H1 (cell line): Measurements from ENCODE around the gene LMOD2. TPM values are rescaled to one million over a fixed set of nuclear protein-coding genes. Genes with fewer than 3 reads are reported as not detected.

Experiments used
- CTCF ChIA-PET: fragments of 300-600 bp; sonication (Branson Sonifier 250); formaldehyde crosslinking; loops from one replicate; lab custom pipeline; 2021; ENCODE audit not compliant: partially characterized antibody; lab: Charles Lee
- POLR2A ChIA-PET: fragments of 300-600 bp; sonication (Branson Sonifier 250); formaldehyde crosslinking; loops from one replicate; lab custom pipeline; 2021; ENCODE audit warnings: inconsistent platforms; ENCODE audit not compliant: partially characterized antibody; lab: Charles Lee
- DNase-seq, 2 experiments: peaks; one replicate each; pipeline versions ENCODE4 v3.0.0 to v3.0.0-alpha.2; 2010 to 2022; ENCODE audit warnings: low spot score in 2 of 2, low read depth in 1 of 2, mixed read lengths in 1 of 2
- FAIRE-seq: peaks from 2 replicates; lab custom pipeline; 2011; peaks lifted over from hg19 to GRCh38; lab: Jason Lieb, UNC
- H2AFZ ChIP-seq: 2 replicates; pipeline ENCODE4 v1.8.1; 2012; ENCODE audit warnings: low read length, inconsistent platforms
- H2AK5ac ChIP-seq: 2 replicates; pipeline ENCODE4 v1.6.1; 2013; ENCODE audit warnings: low read depth, low read length
- H2BK120ac ChIP-seq: replicated peaks from 2 replicates; pipeline ENCODE3; 2013; ENCODE audit warnings: low read depth, low read length, inconsistent platforms
- H2BK12ac ChIP-seq: 2 replicates; pipeline ENCODE4 v1.6.1; 2013; ENCODE audit warnings: low read depth, low read length
- H2BK15ac ChIP-seq: 2 replicates; pipeline ENCODE4 v1.6.1; 2013; ENCODE audit warnings: low read length
- H2BK20ac ChIP-seq: 2 replicates; pipeline ENCODE4 v1.6.1; 2013; ENCODE audit warnings: low read length
- H2BK5ac ChIP-seq: 2 replicates; pipeline ENCODE4 v1.6.1; 2013; ENCODE audit warnings: low read depth, low read length
- H3K14ac ChIP-seq: 2 replicates; pipeline ENCODE4 v1.6.1; 2013; ENCODE audit warnings: inconsistent platforms; ENCODE audit not compliant: insufficient read length
- H3K18ac ChIP-seq: 2 replicates; pipeline ENCODE4 v1.6.1; 2013; ENCODE audit warnings: low read length; ENCODE audit errors: extremely low read depth
- H3K23ac ChIP-seq: 2 replicates; pipeline ENCODE4 v1.6.1; 2013; ENCODE audit warnings: inconsistent platforms; ENCODE audit not compliant: insufficient read length
- H3K23me2 ChIP-seq: 2 replicates; pipeline ENCODE4 v1.6.1; 2013; ENCODE audit warnings: low read depth, low read length
- H3K27ac ChIP-seq: 2 replicates; pipeline ENCODE4 v1.6.1; 2011; ENCODE audit warnings: low read depth, low read length, inconsistent platforms
- H3K27me3 ChIP-seq, 4 experiments: replicated peaks in 1 of 4; 1 replicate in 1 of 4; 2 replicates in 3 of 4; pipeline versions ENCODE4 v1.6.1 to v1.8.1; 2011 to 2013; ENCODE audit warnings: low read length in 3 of 4, mild to moderate bottlenecking in 3 of 4, inconsistent platforms in 2 of 4, mixed read lengths in 2 of 4, moderate library complexity in 1 of 4; ENCODE audit not compliant: control insufficient read depth in 3 of 4, insufficient read depth in 3 of 4; ENCODE audit errors: extremely low read depth in 1 of 4
- H3K36me3 ChIP-seq, 4 experiments: 2 replicates each; pipeline versions ENCODE4 v1.6.1 to v1.8.1; 2011 to 2013; ENCODE audit warnings: mild to moderate bottlenecking in 4 of 4, low read length in 3 of 4, moderate library complexity in 2 of 4, control low read depth in 1 of 4, inconsistent platforms in 1 of 4; ENCODE audit not compliant: insufficient read depth in 4 of 4, control insufficient read depth in 2 of 4
- H3K4ac ChIP-seq: replicated peaks from 2 replicates; pipeline ENCODE3; 2013; ENCODE audit warnings: low read length, low read depth, mixed read lengths, inconsistent platforms; ENCODE audit not compliant: insufficient read length
- H3K4me1 ChIP-seq, 4 experiments: replicated peaks in 1 of 4; 1 replicate in 1 of 4; 2 replicates in 3 of 4; pipeline versions ENCODE4 v1.6.1 to v1.8.1; 2011 to 2013; ENCODE audit warnings: low read length in 3 of 4, inconsistent platforms in 2 of 4, mixed read lengths in 1 of 4; ENCODE audit not compliant: insufficient read depth in 4 of 4, control insufficient read depth in 3 of 4
- H3K4me2 ChIP-seq, 2 experiments: 2 replicates each; pipeline versions ENCODE4 v1.6.1 to v1.8.1; 2011 to 2013; ENCODE audit warnings: low read depth in 2 of 2, low read length in 2 of 2, control low read depth in 1 of 2, inconsistent platforms in 1 of 2, mild to moderate bottlenecking in 1 of 2; ENCODE audit not compliant: insufficient read depth in 1 of 2
- H3K4me3 ChIP-seq, 4 experiments: fragments of 200-600, 300-600 bp in 1 of 4; sonication (generic), shearing (Covaris generic), sonication (Bioruptor Twin) in 1 of 4; 2 replicates each; pipeline versions ENCODE4 v1.5.1 to v1.8.1; 2011 to 2016; ENCODE audit warnings: low read length in 4 of 4, low read depth in 3 of 4, control low read depth in 2 of 4, inconsistent platforms in 2 of 4, mild to moderate bottlenecking in 2 of 4, mixed read lengths in 1 of 4, moderate library complexity in 1 of 4; ENCODE audit not compliant: insufficient read depth in 2 of 4; ENCODE audit errors: extremely low read depth in 1 of 4
- H3K56ac ChIP-seq: replicated peaks from 2 replicates; pipeline ENCODE3; 2013; ENCODE audit warnings: low read depth, mild to moderate bottlenecking, mixed read lengths, low read length, inconsistent platforms; ENCODE audit not compliant: insufficient read length
- H3K79me1 ChIP-seq: 2 replicates; pipeline ENCODE4 v1.6.1; 2013; ENCODE audit warnings: low read depth, low read length, control low read depth
- H3K79me2 ChIP-seq, 2 experiments: 2 replicates each; pipeline versions ENCODE4 v1.6.1 to v1.8.1; 2012 to 2013; ENCODE audit warnings: low read length in 2 of 2, mild to moderate bottlenecking in 2 of 2, inconsistent platforms in 1 of 2; ENCODE audit not compliant: insufficient read depth in 2 of 2, control insufficient read depth in 1 of 2
- H3K9ac ChIP-seq, 4 experiments: replicated peaks in 1 of 4; 1 replicate in 1 of 4; 2 replicates in 3 of 4; pipeline versions ENCODE4 v1.6.1 to v1.8.1; 2011 to 2013; ENCODE audit warnings: low read depth in 3 of 4, low read length in 3 of 4, control low read depth in 2 of 4, mild to moderate bottlenecking in 2 of 4, moderate library complexity in 2 of 4, inconsistent platforms in 1 of 4; ENCODE audit errors: extremely low read depth in 1 of 4
- H3K9me3 ChIP-seq, 2 experiments: 2 replicates each; pipeline versions ENCODE4 v1.6.1 to v1.8.1; 2012 to 2013; ENCODE audit warnings: mild to moderate bottlenecking in 2 of 2, moderate library complexity in 2 of 2, control low read depth in 1 of 2, inconsistent platforms in 1 of 2, low read depth in 1 of 2, low read length in 1 of 2, mixed read lengths in 1 of 2; ENCODE audit not compliant: insufficient read depth in 2 of 2
- H4K20me1 ChIP-seq, 2 experiments: replicated peaks in 1 of 2; 2 replicates each; pipeline versions ENCODE3 to v1.8.1; 2011 to 2013; ENCODE audit warnings: inconsistent platforms in 2 of 2, low read length in 2 of 2, mild to moderate bottlenecking in 1 of 2; ENCODE audit not compliant: insufficient read depth in 2 of 2, control insufficient read depth in 1 of 2
- H4K5ac ChIP-seq: 2 replicates; pipeline ENCODE4 v1.6.1; 2013; ENCODE audit warnings: low read length, low read depth, mixed read lengths, inconsistent platforms; ENCODE audit not compliant: insufficient read length
- H4K8ac ChIP-seq: 2 replicates; pipeline ENCODE4 v1.8.0; 2013; ENCODE audit warnings: mild to moderate bottlenecking, moderate library complexity, low read length, inconsistent platforms; ENCODE audit not compliant: insufficient read depth; ENCODE audit errors: extremely low read depth
- H4K91ac ChIP-seq: replicated peaks from 2 replicates; pipeline ENCODE3; 2013; ENCODE audit warnings: low read length, mixed read lengths, inconsistent platforms; ENCODE audit not compliant: insufficient read length
- PHF8 ChIP-seq: fragments of 200-600 bp; sonication (generic); conservative IDR thresholded peaks from 2 replicates; pipeline ENCODE4 v1.7.1; 2012; ENCODE audit warnings: low read depth, mild to moderate bottlenecking, inconsistent platforms, low read length, moderate library complexity
- TCF12 ChIP-seq: IDR thresholded peaks from 2 replicates; pipeline ENCODE4 v1.6.1; 2011; ENCODE audit warnings: low read depth, mild to moderate bottlenecking, low read length
- WGBS, 2 experiments: shearing (Covaris generic) in 1 of 2; methylation state at CpG; one replicate each; pipeline versions ENCODE4 v1.1.6 to v1.1.7; 2013 to 2015; ENCODE audit warnings: low lambda C conversion rate in 2 of 2, mixed read lengths in 2 of 2, inconsistent platforms in 1 of 2, low coverage in 1 of 2, missing lambda C conversion rate in 1 of 2; ENCODE audit not compliant: insufficient replicate concordance in 2 of 2, insufficient coverage in 1 of 2, insufficient read length in 1 of 2; ENCODE audit errors: extremely low coverage in 1 of 2, missing lambda C conversion rate in 1 of 2; 5-methylcytosine and 5-hydroxymethylcytosine counted together
- polyA plus RNA-seq, 7 experiments: library from polyadenylated mRNA; depleted of rRNA in 3 of 7; stranded (reverse) in 5 of 7; unstranded in 2 of 7; fragments of >200 nt in 5 of 7; fragments of 200-250 nt in 2 of 7; gene quantifications; 1 replicate in 5 of 7; 2 replicates in 1 of 7; 4 replicates in 1 of 7; pipeline versions ENCODE4 v1.2.1 to v1.2.3, GENCODE V29; 2011 to 2013; ENCODE audit warnings: missing spikeins in 2 of 7, mixed read lengths in 2 of 7
- total RNA-seq: library from RNA; stranded (reverse); fragmentation: NEBNext Ultra II Directional; extraction: Animal tissue kit (Norgen Biotek cat#: 25700); gene quantifications from 2 replicates; pipeline ENCODE4 v1.2.1, GENCODE V29; 2021

Gene LMOD2
- total and polyA plus RNA-seq, 2 of the 8 experiments (the other 6 are each of a cell fraction or from before 2014, with no cell fraction given), result 0.03 to 0.22 TPM

GRCh38 chr7:123627851-123628250, 27.8 kb upstream of the LMOD2 start:
- no peaks in the 10 kb centered on the region for H3K79me2 ChIP-seq
- WGBS, 2 experiments, result 92% methylated on average over 2 of the region's 2 CpGs; no CpG with 5 or more reads in 1 of the 2 experiments
- POLR2A ChIA-PET, result no interaction called here

More at GRCh38 chr7:123627851-123628250, 27.8 kb upstream of the LMOD2 start:
- no peaks in the 10 kb centered on the region for H4K20me1 ChIP-seq
- H3K9ac ChIP-seq, result no peak overlapping the region
- H4K91ac ChIP-seq, result no peak overlapping the region
- H3K4me3 ChIP-seq, result no peak overlapping the region
- FAIRE-seq (no peak), DNase-seq (no peak)
- H3K56ac ChIP-seq, result no peak overlapping the region
- no peaks in the 10 kb centered on the region for H3K23me2 ChIP-seq
- no peak overlapping the region for H2BK120ac ChIP-seq
- H3K4me1 ChIP-seq, result no peaks in the 10 kb centered on the region; a peak in 1 of 7 replicates
- no peak overlapping the region for H2BK12ac ChIP-seq
- no peak overlapping the region for H3K14ac ChIP-seq
- TF ChIP-seq PHF8, result no peak
- no peak for TF ChIP-seq TCF12
- no peak overlapping the region for H3K27ac ChIP-seq
- H2BK15ac ChIP-seq, result no peak overlapping the region
- no peaks in the 10 kb centered on the region for H3K9me3 ChIP-seq
- no peaks in the 10 kb centered on the region for H3K36me3 ChIP-seq
- H3K79me1 ChIP-seq, result no peaks in the 10 kb centered on the region
- no peak overlapping the region for H3K23ac ChIP-seq
- H2BK5ac ChIP-seq, result no peak overlapping the region
- H4K5ac ChIP-seq, result no peak overlapping the region
- H3K4me2 ChIP-seq, result no peak overlapping the region
- H3K18ac ChIP-seq, result no peak overlapping the region
- H3K4ac ChIP-seq, result no peak overlapping the region
- no peak overlapping the region for H2BK20ac ChIP-seq
- H2AFZ ChIP-seq, result no peak overlapping the region
- no peaks in the 10 kb centered on the region for H3K27me3 ChIP-seq
- no peak overlapping the region for H4K8ac ChIP-seq
- CTCF ChIA-PET, result interaction anchor here (1.2 kb wide), 1 partner anchor 47 kb away, joined by 5 read pairs; no protein-coding TSS in a partner anchor
- H2AK5ac ChIP-seq, result no peak overlapping the region
